ENCODE results near the gene NUP88.

NUP88 gene

DNA sequence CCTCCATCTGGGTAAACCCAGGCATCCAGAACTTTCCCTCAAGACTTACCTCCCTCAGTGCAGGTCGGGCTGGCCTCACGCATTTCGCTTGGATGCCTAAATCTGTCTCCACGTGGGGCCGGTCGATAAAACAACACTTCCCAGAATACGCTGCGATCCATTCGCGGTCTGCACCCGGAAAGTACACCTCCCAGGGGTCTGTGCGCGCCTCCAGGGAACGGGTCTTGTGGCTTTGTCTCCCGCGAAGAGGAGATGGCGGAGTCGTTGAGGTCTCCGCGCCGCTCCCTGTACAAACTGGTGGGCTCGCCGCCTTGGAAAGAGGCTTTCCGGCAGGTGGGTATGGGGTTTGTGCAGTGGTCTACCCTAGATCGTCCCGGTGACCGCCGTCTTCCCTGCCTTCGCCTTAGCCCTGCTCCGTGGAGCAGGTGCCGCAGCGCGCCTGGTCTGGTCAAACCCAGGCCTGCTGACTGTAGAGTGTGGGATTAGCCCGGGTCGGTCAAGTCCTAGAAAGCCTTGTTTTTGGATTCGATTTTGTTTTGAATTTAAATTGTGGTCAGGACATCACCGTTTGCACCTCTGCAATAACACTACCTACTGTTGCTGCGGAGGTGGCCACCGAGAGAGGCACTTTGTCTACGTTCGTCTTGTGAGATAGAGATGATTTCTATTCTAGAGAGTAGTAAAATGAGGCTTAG, 644 bp upstream of the NUP88 start, which contains the start of gene RPAIN:
Gene RPAIN (plus strand): TSS at position 224 of the 695 bp plus-strand sequence. CDS start 29 bp downstream, at position 253.
- H3K4me3 ChIP-seq (ENCODE audit: control insufficient read depth, low read depth, low read length), result peak within 1 kb of the TSS; percentile 95
- TF ChIP-seq, protein P1, sequence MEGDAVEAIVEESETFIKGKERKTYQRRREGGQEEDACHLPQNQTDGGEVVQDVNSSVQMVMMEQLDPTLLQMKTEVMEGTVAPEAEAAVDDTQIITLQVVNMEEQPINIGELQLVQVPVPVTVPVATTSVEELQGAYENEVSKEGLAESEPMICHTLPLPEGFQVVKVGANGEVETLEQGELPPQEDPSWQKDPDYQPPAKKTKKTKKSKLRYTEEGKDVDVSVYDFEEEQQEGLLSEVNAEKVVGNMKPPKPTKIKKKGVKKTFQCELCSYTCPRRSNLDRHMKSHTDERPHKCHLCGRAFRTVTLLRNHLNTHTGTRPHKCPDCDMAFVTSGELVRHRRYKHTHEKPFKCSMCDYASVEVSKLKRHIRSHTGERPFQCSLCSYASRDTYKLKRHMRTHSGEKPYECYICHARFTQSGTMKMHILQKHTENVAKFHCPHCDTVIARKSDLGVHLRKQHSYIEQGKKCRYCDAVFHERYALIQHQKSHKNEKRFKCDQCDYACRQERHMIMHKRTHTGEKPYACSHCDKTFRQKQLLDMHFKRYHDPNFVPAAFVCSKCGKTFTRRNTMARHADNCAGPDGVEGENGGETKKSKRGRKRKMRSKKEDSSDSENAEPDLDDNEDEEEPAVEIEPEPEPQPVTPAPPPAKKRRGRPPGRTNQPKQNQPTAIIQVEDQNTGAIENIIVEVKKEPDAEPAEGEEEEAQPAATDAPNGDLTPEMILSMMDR (conservative IDR thresholded peaks at IDR 0.05; ENCODE audit: control insufficient read depth, insufficient read depth, low read depth, low read length), result no peak
- peak; percentile 81 for DNase-seq (ENCODE audit: low read depth)

DNA sequence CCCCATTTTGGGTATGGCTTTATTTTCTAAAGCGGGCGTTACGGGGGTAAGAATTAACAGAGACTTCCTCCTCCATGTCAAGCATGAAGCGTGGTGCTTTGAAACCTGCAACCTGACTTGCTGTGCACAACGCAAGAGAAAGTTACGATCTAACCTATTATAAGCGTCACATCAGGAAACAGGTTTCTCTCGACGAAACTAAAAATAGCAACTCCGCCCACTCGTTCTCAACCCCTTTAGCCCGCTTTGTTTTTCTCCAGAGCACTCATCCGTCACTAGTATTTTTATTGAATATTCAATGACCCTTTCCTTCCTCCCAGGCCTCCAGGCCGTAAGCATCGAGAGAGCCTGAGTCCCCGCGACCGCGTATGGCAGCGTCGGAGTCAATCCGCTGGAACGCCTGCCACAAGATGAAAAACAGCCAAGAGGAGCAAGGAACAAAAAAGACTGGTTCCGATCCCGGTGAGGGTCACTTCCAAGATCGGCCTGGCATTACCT, 555 bp downstream of the NUP88 start:
- DNase-seq (ENCODE audit: low read depth), result peak; percentile 45
- TF ChIP-seq, protein P1 (conservative IDR thresholded peaks at IDR 0.05; ENCODE audit: control insufficient read depth, insufficient read depth, low read depth, low read length), result no peak
- H3K4me3 ChIP-seq (ENCODE audit: control insufficient read depth, low read depth, low read length), result peak overlapping the region; percentile 95

DNA sequence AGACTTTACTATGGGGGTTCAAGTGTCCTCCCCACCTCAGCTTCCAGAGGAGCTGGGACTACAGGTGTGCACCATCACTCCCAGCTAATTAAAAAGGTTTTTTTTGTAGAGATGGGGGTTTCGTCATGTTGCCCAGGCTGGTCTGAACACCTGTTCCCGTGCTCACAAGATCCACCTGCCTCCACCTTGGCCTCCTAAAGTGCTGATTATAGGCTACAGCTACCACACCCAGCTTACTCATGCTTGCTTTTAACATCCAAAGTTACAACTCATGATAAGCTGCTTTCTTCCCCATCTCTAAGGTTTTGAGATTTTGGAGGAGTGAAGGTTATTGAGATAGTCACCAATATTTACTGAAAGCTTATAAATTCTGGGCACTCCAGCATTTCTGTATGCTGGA, 2.6 kb downstream of the NUP88 start:
- DNase-seq (ENCODE audit: low read depth), result no peak
- TF ChIP-seq, protein P1 (conservative IDR thresholded peaks at IDR 0.05; ENCODE audit: control insufficient read depth, insufficient read depth, low read depth, low read length), result no peak

DNA sequence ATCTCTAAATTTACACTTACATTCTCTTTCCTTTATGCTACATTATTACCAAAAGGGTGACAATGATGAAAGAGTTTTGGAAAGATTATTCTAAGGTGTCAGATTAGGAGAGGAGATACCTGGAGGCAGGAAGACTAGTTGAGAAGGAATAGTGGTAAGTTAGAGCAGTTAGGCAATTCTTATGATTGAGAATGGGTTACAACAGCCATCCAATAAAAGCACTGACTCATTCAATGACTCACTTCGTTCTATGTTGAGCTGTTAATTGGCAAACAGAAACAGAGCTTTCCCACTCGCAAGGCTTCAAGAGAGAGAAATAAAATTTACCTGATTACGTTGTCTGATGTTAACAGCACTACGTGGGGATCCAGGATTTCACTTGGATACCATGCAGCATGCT, 5.8 kb downstream of the NUP88 start:
- TF ChIP-seq, protein P1 (conservative IDR thresholded peaks at IDR 0.05; ENCODE audit: control insufficient read depth, insufficient read depth, low read depth, low read length), result no peak
- H3K4me3 ChIP-seq (ENCODE audit: control insufficient read depth, low read depth, low read length), result no peak overlapping the region
- peak; percentile 96 for DNase-seq (ENCODE audit: low read depth)

More for the DNA sequence above, 2.6 kb downstream of the NUP88 start:
- no peak overlapping the region for H3K4me3 ChIP-seq (ENCODE audit: control insufficient read depth, low read depth, low read length)

DNA sequence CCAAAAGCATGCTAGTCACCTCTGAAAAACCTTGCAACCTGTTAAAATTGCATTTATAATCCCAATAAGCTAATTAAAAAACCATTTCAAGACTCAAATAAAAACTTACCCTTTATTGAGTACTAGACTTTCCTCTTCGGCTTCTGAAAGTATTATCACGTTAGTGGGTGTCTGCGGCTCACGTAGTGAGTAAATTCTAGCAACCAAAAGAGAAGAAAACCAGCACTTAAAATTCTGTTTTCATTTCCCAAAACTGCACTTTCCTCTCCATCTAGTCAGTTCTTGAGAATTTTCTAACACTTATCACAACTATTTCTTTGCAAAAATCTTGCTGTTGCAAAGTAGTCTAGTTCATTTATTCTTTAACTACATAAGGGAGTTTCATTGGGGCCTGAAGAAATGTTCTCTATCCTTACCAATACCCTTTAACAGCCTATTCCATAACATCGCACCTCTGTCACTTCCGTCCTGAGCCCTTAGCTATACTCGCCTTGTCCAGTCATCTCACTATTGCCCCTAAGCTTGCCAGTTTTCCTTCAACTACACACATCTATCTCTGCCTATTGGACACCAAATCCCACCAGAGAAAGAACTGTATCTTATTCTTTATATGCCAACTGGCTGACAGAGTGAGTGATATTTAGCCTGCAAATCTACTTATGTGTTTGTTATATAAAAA, 8.7 kb downstream of the NUP88 start:
- DNase-seq (ENCODE audit: low read depth), result no peak
- TF ChIP-seq, protein P1 (conservative IDR thresholded peaks at IDR 0.05; ENCODE audit: control insufficient read depth, insufficient read depth, low read depth, low read length), result no peak
- no peak overlapping the region for H3K4me3 ChIP-seq (ENCODE audit: control insufficient read depth, low read depth, low read length)

DNA sequence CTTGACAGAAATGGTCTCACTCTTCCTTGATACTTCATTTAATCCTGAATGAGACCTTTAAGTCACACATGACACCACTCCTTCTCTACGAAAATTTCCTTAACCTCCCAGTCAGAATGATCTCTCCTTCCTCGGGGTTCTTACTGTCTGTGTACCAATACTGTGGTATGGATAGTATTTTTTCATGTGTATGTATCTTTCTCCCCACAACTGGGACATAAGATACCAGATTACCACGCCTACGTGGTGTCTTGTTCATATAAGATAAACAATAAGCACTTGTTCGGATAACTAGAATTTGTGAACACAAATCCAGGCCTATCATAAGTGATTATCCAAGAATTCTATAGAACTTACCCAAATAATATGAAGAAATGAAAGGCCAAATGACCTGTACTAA, 11.3 kb downstream of the NUP88 start:
- no peak for DNase-seq (ENCODE audit: low read depth)
- TF ChIP-seq, protein P1 (conservative IDR thresholded peaks at IDR 0.05; ENCODE audit: control insufficient read depth, insufficient read depth, low read depth, low read length), result no peak
- no peak overlapping the region for H3K4me3 ChIP-seq (ENCODE audit: control insufficient read depth, low read depth, low read length)
